OCI-LY1 (cell line): ENCODE measurements around the gene CAB39L.

Experiments
- H2AFZ ChIP-seq: fragments of 200-600 bp; sonication (generic), shearing (Covaris generic); 2 replicates; pipeline ENCODE4 v1.6.0; 2014; ENCODE audit warnings: antibody characterized with exemption, mild to moderate bottlenecking, low read length
- H3F3A ChIP-seq: fragments of 200-600 bp; sonication (generic), shearing (Covaris generic); 2 replicates; pipeline ENCODE4 v1.6.0; 2014; ENCODE audit warnings: mild to moderate bottlenecking, antibody characterized with exemption, low read length, moderate library complexity; ENCODE audit not compliant: insufficient read depth
- H3K27ac ChIP-seq: fragments of 200-600 bp; sonication (generic); 2 replicates; pipeline ENCODE4 v1.5.1; 2014; ENCODE audit warnings: low read length, mixed run types, mild to moderate bottlenecking, low read depth; ENCODE audit not compliant: poor library complexity, severe bottlenecking
- H3K27me3 ChIP-seq: fragments of 200-600 bp; sonication (generic); 2 replicates; pipeline ENCODE4 v1.6.0; 2014; ENCODE audit warnings: antibody characterized with exemption, mild to moderate bottlenecking, low read length, moderate library complexity; ENCODE audit not compliant: insufficient read depth
- H3K36me3 ChIP-seq: fragments of 200-600 bp; sonication (generic); 2 replicates; pipeline ENCODE4 v1.6.1; 2014; ENCODE audit warnings: mild to moderate bottlenecking, antibody characterized with exemption, low read length, moderate library complexity, mixed read lengths; ENCODE audit not compliant: insufficient read depth
- H3K4me1 ChIP-seq: fragments of 200-600 bp; sonication (generic); 2 replicates; pipeline ENCODE4 v1.5.1; 2014; ENCODE audit warnings: mild to moderate bottlenecking, low read length, moderate library complexity; ENCODE audit not compliant: insufficient read depth, severe bottlenecking
- H3K4me2 ChIP-seq: fragments of 200-600 bp; sonication (generic), shearing (Covaris generic); 2 replicates; pipeline ENCODE4 v1.6.1; 2014; ENCODE audit warnings: low read length
- H3K4me3 ChIP-seq: fragments of 200-600 bp; sonication (generic); 2 replicates; pipeline ENCODE4 v1.5.1; 2014; ENCODE audit warnings: low read length, low read depth, mild to moderate bottlenecking, mixed read lengths; ENCODE audit not compliant: poor library complexity, severe bottlenecking
- H3K79me2 ChIP-seq: fragments of 200-600 bp; shearing (Covaris generic); 2 replicates; pipeline ENCODE4 v1.6.1; 2016; ENCODE audit warnings: mixed run types, low read length, mixed read lengths; ENCODE audit not compliant: insufficient read depth
- H3K9ac ChIP-seq: fragments of 200-600 bp; sonication (generic), shearing (Covaris generic); 2 replicates; pipeline ENCODE4 v1.6.1; 2014; ENCODE audit warnings: mild to moderate bottlenecking, low read length, mixed read lengths
- H3K9me2 ChIP-seq: fragments of 200-600 bp; sonication (generic), shearing (Covaris generic); 2 replicates; pipeline ENCODE4 v1.6.1; 2014; ENCODE audit warnings: low read depth, mild to moderate bottlenecking, low read length, mixed read lengths
- H3K9me3 ChIP-seq: fragments of 200-600 bp; shearing (Covaris generic); 2 replicates; pipeline ENCODE4 v1.6.1; 2014; ENCODE audit warnings: low read length, mixed read lengths
- H4K20me1 ChIP-seq: fragments of 200-600 bp; sonication (generic), shearing (Covaris generic); 2 replicates; pipeline ENCODE4 v1.6.0; 2016; ENCODE audit warnings: mild to moderate bottlenecking, low read length; ENCODE audit not compliant: insufficient read depth
- EZH2 ChIP-seq: fragments of 200-600 bp; sonication (generic), shearing (Covaris generic); IDR thresholded peaks from 2 replicates; pipeline ENCODE4 v1.8.0; 2017; ENCODE audit warnings: borderline replicate concordance, mixed run types, mild to moderate bottlenecking, antibody characterized with exemption, low read length, moderate library complexity, mixed read lengths
- TF ChIP-seq, protein P1 (sequence below): fragments of 200-600 bp; sonication (generic), shearing (Covaris generic); IDR thresholded peaks from 2 replicates; pipeline ENCODE4 v1.5.1; 2017; ENCODE audit warnings: mild to moderate bottlenecking, antibody characterized with exemption, low read length, moderate library complexity, mixed read lengths

CAB39L gene

DNA sequence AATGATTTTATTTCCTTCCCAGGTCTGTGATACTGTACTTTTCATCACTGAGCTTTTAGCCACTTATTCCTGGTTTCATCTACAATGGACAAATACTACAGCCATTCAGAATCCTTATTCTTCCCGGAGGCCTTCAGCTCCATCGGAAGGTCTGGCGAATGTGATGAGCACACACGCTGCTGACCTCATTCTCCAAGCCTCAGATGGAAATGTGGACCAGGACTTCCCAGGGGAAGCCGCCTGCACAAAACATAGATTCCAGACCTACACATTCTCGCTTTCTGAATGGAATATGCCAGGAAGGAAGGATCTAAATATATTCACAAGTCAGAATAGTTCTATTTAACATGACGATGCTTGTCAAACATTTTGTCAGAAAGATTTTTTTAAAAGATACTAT, 120.5 kb downstream of the CAB39L start:
- H3K9me2 ChIP-seq = no peaks in the 10 kb centered on the region
- H3K27me3 ChIP-seq = no peaks in the 10 kb centered on the region
- H3K9me3 ChIP-seq = no peaks in the 10 kb centered on the region
- TF ChIP-seq EZH2 = no peak
- TF ChIP-seq, protein P1, sequence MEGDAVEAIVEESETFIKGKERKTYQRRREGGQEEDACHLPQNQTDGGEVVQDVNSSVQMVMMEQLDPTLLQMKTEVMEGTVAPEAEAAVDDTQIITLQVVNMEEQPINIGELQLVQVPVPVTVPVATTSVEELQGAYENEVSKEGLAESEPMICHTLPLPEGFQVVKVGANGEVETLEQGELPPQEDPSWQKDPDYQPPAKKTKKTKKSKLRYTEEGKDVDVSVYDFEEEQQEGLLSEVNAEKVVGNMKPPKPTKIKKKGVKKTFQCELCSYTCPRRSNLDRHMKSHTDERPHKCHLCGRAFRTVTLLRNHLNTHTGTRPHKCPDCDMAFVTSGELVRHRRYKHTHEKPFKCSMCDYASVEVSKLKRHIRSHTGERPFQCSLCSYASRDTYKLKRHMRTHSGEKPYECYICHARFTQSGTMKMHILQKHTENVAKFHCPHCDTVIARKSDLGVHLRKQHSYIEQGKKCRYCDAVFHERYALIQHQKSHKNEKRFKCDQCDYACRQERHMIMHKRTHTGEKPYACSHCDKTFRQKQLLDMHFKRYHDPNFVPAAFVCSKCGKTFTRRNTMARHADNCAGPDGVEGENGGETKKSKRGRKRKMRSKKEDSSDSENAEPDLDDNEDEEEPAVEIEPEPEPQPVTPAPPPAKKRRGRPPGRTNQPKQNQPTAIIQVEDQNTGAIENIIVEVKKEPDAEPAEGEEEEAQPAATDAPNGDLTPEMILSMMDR = no peak
- no peak overlapping the region for H3K4me2 ChIP-seq
- H2AFZ ChIP-seq = no peak overlapping the region
- no peaks in the 10 kb centered on the region for H3F3A ChIP-seq
- no peak overlapping the region for H3K27ac ChIP-seq
- peaks cover 20% of the 10 kb centered on the region for H3K4me1 ChIP-seq
- H3K79me2 ChIP-seq = no peaks in the 10 kb centered on the region
- peaks cover 67% of the 10 kb centered on the region for H3K36me3 ChIP-seq
- H3K4me3 ChIP-seq = no peak overlapping the region
- no peak overlapping the region for H3K9ac ChIP-seq
- no peaks in the 10 kb centered on the region for H4K20me1 ChIP-seq

DNA sequence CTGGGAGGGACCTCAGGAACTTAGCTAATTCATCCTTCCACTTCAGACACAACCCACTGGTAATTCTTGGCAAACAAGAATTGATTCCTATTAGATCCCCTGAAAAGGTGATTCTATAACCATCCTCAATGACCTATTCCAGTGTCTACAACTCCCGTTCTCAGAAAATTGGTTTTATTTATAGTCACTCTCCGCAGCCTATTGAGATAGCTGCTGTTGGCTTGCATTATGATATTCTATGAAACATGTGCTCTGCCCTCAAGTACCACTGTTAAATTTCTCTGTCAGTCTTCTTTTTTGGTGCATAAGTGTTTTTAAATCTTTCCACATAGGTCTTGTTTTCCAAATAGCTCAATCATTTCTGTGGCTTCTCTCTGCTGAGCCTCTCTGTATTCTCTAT, 121.2 kb downstream of the CAB39L start:
- Histone ChIP-seq H3K4me1 (peaks cover 20% of the 10 kb centered on the region), H3K4me3 (no peak overlapping the region), H3K27me3 (no peaks in the 10 kb centered on the region), H3K27ac (no peak overlapping the region), H3K9me2 (no peaks in the 10 kb centered on the region), H3K79me2 (no peaks in the 10 kb centered on the region), H3K9ac (no peak overlapping the region), H3K4me2 (no peak overlapping the region), H2AFZ (no peak overlapping the region), H3F3A (no peaks in the 10 kb centered on the region), H3K36me3 (peaks cover 64% of the 10 kb centered on the region), H4K20me1 (no peaks in the 10 kb centered on the region), H3K9me3 (no peaks in the 10 kb centered on the region)
- TF ChIP-seq, protein P1 = no peak
- TF ChIP-seq EZH2 = no peak

DNA sequence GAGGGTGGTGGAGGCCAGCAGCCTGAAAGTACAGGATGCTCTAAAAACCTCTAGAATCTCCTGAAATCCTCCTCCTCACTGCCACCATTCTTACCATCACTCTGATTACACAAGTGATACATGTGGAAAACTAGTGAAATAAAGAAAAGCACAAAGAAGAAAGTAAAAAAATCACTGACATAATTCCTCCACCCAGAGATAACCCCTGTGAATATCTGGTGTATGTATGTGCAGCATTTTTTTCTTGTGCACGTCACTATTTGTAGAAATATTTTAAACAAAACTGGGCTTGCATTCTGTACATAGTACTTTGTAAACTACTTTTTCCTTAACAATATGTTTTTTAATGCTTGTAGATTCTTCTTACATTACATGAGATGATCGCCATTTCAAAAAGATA, 122.9 kb downstream of the CAB39L start:
- no peaks in the 10 kb centered on the region for H3K9me3 ChIP-seq
- H3K9me2 ChIP-seq = no peaks in the 10 kb centered on the region
- H3K27ac ChIP-seq = peak overlapping the region; percentile 35
- no peak overlapping the region for H2AFZ ChIP-seq
- peak overlapping the region; percentile 11; the same call in 1 of the 2 replicates for H3K4me2 ChIP-seq
- no peaks in the 10 kb centered on the region for H3K27me3 ChIP-seq
- H3F3A ChIP-seq = no peaks in the 10 kb centered on the region
- H3K36me3 ChIP-seq = peaks cover 65% of the 10 kb centered on the region
- H3K4me1 ChIP-seq = peaks cover 20% of the 10 kb centered on the region
- no peak for TF ChIP-seq EZH2
- TF ChIP-seq, protein P1 = no peak
- H3K9ac ChIP-seq = no peak overlapping the region
- no peaks in the 10 kb centered on the region for H4K20me1 ChIP-seq
- no peaks in the 10 kb centered on the region for H3K79me2 ChIP-seq
- no peak overlapping the region for H3K4me3 ChIP-seq
